ENCODE measurements around the gene TLK2.
"Not testable (repeated sequence)": the region's sequence is repeated elsewhere in the genome, so short reads cannot be mapped to it uniquely, and the experiment has no call there.

Gene TLK2

GRCh38 chr17:62456016-62456415 is 22.6 kb upstream of the TLK2 start:
- H3K9me3 ChIP-seq, result no peaks in the 10 kb centered on the region
- intact Hi-C loops (cut with DNase I; ENCODE audit: low total_unique reads), result no loop called here
- no peaks in the 10 kb centered on the region for H3K36me3 ChIP-seq
- H3K4me1 ChIP-seq, result no peaks in the 10 kb centered on the region
- H3K4me3 ChIP-seq, result no peak overlapping the region
- no peak overlapping the region for H3K27ac ChIP-seq
- H3K27me3 ChIP-seq, result no peaks in the 10 kb centered on the region
- DNase-seq, result no peak
- TF ChIP-seq CTCF (IDR thresholded peaks at IDR 0.05), result no peak

GRCh38 chr17:62458483-62458882 is 20.1 kb upstream of the TLK2 start:
- H3K4me3 ChIP-seq; H3K36me3 ChIP-seq; H3K27ac ChIP-seq; H3K27me3 ChIP-seq; H3K4me1 ChIP-seq; H3K9me3 ChIP-seq; DNase-seq; intact Hi-C loops (cut with DNase I; ENCODE audit: low total_unique reads): not testable (repeated sequence)

- H3K27ac ChIP-seq; H3K36me3 ChIP-seq; H3K4me3 ChIP-seq; H3K9me3 ChIP-seq; H3K27me3 ChIP-seq; DNase-seq; intact Hi-C loops (cut with DNase I; ENCODE audit: low total_unique reads); H3K4me1 ChIP-seq: not testable (repeated sequence)
These were observed 14.2 kb upstream of the TLK2 start for GRCh38 chr17:62464422-62464821.

GRCh38 chr17:62465271-62465670 is 13.4 kb upstream of the TLK2 start:
- not testable (repeated sequence) for DNase-seq

GRCh38 chr17:62470666-62471379 is 7.8 kb upstream of the TLK2 start:
- Histone ChIP-seq H3K27ac (peak overlapping the region; percentile 14 to 50), H3K4me1 (peaks cover 0 to 16% (median 4%) of the 10 kb centered on the region in 4 donors)
- not testable (repeated sequence) for H3K36me3 ChIP-seq, H3K4me3 ChIP-seq, H3K9me3 ChIP-seq, H3K27me3 ChIP-seq
- DNase-seq, result peak; percentile 59 to 78
- intact Hi-C loops (cut with DNase I; ENCODE audit: low total_unique reads), result loop anchor here (5.0 kb wide), 1 partner anchor 71 kb away; no protein-coding TSS in a partner anchor

More at GRCh38 chr17:62465271-62465670, 13.4 kb upstream of the TLK2 start:
- H3K27ac ChIP-seq; H3K4me1 ChIP-seq; H3K4me3 ChIP-seq; H3K27me3 ChIP-seq; H3K36me3 ChIP-seq; intact Hi-C loops (cut with DNase I; ENCODE audit: low total_unique reads); H3K9me3 ChIP-seq: not testable (repeated sequence)

GRCh38 chr17:62471380-62471880 is 7.2 kb upstream of the TLK2 start:
- not testable (repeated sequence) for H3K27ac ChIP-seq

GRCh38 chr17:62473030-62473982 is 5.3 kb upstream of the TLK2 start:
- H3K9me3 ChIP-seq, H3K4me3 ChIP-seq, H3K27me3 ChIP-seq, H3K36me3 ChIP-seq, H3K27ac ChIP-seq, DNase-seq: not testable (repeated sequence)
- intact Hi-C loops (cut with DNase I; ENCODE audit: low total_unique reads), result loop anchor here (5.0 kb wide), 1 partner anchor 69 kb away; no protein-coding TSS in a partner anchor
- H3K4me1 ChIP-seq, result peaks cover 0 to 25% (median 4%) of the 10 kb centered on the region in 4 donors

More at GRCh38 chr17:62471380-62471880, 7.2 kb upstream of the TLK2 start:
- DNase-seq, H3K27me3 ChIP-seq, H3K36me3 ChIP-seq, H3K9me3 ChIP-seq, H3K4me3 ChIP-seq: not testable (repeated sequence)
- H3K4me1 ChIP-seq, result peaks cover 0 to 16% (median 4%) of the 10 kb centered on the region in 4 donors
- intact Hi-C loops (cut with DNase I; ENCODE audit: low total_unique reads), result loop anchor here (5.0 kb wide), 1 partner anchor 71 kb away; no protein-coding TSS in a partner anchor

- DNase-seq; intact Hi-C loops (cut with DNase I; ENCODE audit: low total_unique reads); H3K27me3 ChIP-seq; H3K9me3 ChIP-seq; H3K36me3 ChIP-seq: not testable (repeated sequence)
- Histone ChIP-seq H3K27ac (peak overlapping the region; percentile 96 to 97), H3K4me3 (peak overlapping the region; percentile 87 to 94), H3K4me1 (peaks cover 0 to 33% (median 11%) of the 10 kb centered on the region in 4 donors)
These were observed 1.5 kb upstream of the TLK2 start for GRCh38 chr17:62477111-62477510.

GRCh38 chr17:62477718-62478408 is 762 bp upstream of the TLK2 start:
- Histone ChIP-seq H3K27ac (peak overlapping the region; percentile 96 to 97), H3K4me3 (peak overlapping the region; percentile 87 to 94), H3K4me1 (peaks cover 0 to 40% (median 15%) of the 10 kb centered on the region in 4 donors), H3K36me3 (peaks cover 0 to 11% (median 0%) of the 10 kb centered on the region in 3 donors)
- H3K9me3 ChIP-seq; H3K27me3 ChIP-seq; intact Hi-C loops (cut with DNase I; ENCODE audit: low total_unique reads): not testable (repeated sequence)
- DNase-seq, result peak; percentile 27 to 72

- H3K9me3 ChIP-seq; H3K27me3 ChIP-seq; intact Hi-C loops (cut with DNase I; ENCODE audit: low total_unique reads): not testable (repeated sequence)
- Histone ChIP-seq H3K4me3 (peak overlapping the region; percentile 87 to 94), H3K36me3 (peaks cover 0 to 17% (median 0%) of the 10 kb centered on the region in 3 donors), H3K27ac (peak overlapping the region; percentile 96 to 97), H3K4me1 (peaks cover 0 to 48% (median 19%) of the 10 kb centered on the region in 4 donors)
- peak in 1 of 2 donors; percentile 79 for DNase-seq
These were observed 434 bp downstream of the TLK2 start for GRCh38 chr17:62478880-62479638.

- peak overlapping the region; percentile 87 to 94 for H3K4me3 ChIP-seq
- peak; percentile 32 to 69 for DNase-seq
- H3K27me3 ChIP-seq; H3K9me3 ChIP-seq; intact Hi-C loops (cut with DNase I; ENCODE audit: low total_unique reads): not testable (repeated sequence)
- H3K27ac ChIP-seq, result peak overlapping the region; percentile 96 to 97
- peaks cover 0 to 55% (median 21%) of the 10 kb centered on the region in 4 donors for H3K4me1 ChIP-seq
- H3K36me3 ChIP-seq, result peaks cover 0 to 24% (median 0%) of the 10 kb centered on the region in 3 donors
These were observed 1.1 kb downstream of the TLK2 start for GRCh38 chr17:62479639-62480258.
